Stimulated activated CD4-positive, alpha-beta T cell treated with anti-CD3 and anti-CD28 coated beads, TNF-alpha, amount 100 ng/mL, for 48 hours (primary cell): ENCODE measurements around the gene KLK15.
A peak's percentile ranks its signal among the peaks of the same experiment; 100 is the strongest.

Experiments used
- DNase-seq, 3 donors: peaks; one replicate each; pipeline ENCODE4 v3.0.0-alpha.2; 2020; ENCODE audit warnings: low read depth in 3 of 3

The KLK15 gene

DNA sequence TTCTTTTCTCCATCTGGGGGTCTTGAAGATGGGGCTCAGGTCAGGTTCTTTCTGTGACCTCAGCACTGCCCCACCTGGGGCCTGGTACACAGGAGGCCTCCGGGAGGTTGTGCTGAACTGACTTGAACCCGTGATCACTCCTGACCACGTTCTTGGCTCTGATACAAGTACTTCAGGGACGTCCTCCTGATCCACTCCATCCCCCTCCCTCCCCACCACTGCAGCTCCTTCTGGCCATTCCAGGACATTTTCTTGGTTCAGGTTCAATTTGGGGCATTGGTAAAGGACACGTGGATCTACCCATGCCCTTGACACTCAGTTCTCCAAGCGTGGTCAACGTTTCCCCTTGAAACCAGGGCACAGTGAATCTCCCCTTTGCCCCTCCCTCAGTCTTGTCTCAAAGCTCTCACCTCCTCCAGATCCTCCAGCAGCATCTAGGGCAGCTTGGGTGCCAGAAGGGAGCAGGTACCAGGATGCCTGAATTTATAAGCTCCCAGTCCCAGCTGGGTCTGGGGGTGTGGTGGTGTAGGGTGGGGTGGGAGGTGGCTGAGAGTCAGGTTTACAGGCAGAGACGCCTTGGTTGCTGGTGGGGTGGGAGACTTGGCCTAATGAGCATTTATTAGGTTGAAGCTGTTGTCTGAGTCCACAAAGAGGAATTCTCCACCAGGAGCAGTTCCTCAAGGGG lies at the start of gene KLK15:
TSS of gene KLK15 (minus strand) at position 458 of the 685 bp plus-strand sequence. CDS start 2,082 bp downstream, outside the sequence.
- DNase-seq, result no peak

DNA sequence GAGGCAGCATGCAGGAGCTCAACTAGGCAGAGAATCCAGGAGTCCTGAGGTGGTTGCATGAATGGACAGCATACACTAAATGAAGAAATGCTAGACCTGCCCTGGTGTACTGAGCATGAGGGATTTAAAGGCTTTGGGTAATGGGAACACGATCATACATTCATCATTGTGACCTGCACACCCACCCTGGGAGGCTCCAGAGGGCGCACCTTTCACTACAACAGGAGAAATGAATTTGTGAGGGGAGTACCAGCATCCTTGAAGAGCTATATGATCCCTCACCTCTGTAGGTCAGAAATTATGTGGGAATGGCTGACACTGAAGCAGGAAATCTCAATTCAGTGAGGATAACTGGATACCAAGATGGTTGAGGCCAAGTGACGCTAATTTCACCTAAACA lies 48.8 kb upstream of the KLK15 start:
- no peak for DNase-seq

GRCh38 chr19:50880241-50880640 lies 46.9 kb upstream of the KLK15 start:
- no peak for DNase-seq

- DNase-seq, result no peak
These were observed 45.5 kb upstream of the KLK15 start for GRCh38 chr19:50878851-50879250.

- no peak for DNase-seq
These were observed 44.0 kb upstream of the KLK15 start for GRCh38 chr19:50877338-50877737.

DNA sequence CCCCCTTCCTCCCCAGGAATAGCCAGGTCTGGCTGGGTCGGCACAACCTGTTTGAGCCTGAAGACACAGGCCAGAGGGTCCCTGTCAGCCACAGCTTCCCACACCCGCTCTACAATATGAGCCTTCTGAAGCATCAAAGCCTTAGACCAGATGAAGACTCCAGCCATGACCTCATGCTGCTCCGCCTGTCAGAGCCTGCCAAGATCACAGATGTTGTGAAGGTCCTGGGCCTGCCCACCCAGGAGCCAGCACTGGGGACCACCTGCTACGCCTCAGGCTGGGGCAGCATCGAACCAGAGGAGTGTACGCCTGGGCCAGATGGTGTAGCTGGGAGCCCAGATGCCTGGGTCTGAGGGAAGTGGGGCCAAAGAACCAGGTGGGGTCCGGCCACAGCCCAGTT lies 43.1 kb upstream of the KLK15 start:
- no peak for DNase-seq

- no peak for DNase-seq
These were observed 42.5 kb upstream of the KLK15 start for GRCh38 chr19:50875795-50876422.

- DNase-seq, result no peak
These were observed 40.8 kb upstream of the KLK15 start for GRCh38 chr19:50874211-50874610.

GRCh38 chr19:50873056-50873455 lies 39.7 kb upstream of the KLK15 start, which contains the start of gene KLK2:
Gene KLK2, plus strand, starts transcription at chr19:50873439. Its CDS starts 35 bp downstream, at chr19:50873474.
- DNase-seq, result no peak

DNA sequence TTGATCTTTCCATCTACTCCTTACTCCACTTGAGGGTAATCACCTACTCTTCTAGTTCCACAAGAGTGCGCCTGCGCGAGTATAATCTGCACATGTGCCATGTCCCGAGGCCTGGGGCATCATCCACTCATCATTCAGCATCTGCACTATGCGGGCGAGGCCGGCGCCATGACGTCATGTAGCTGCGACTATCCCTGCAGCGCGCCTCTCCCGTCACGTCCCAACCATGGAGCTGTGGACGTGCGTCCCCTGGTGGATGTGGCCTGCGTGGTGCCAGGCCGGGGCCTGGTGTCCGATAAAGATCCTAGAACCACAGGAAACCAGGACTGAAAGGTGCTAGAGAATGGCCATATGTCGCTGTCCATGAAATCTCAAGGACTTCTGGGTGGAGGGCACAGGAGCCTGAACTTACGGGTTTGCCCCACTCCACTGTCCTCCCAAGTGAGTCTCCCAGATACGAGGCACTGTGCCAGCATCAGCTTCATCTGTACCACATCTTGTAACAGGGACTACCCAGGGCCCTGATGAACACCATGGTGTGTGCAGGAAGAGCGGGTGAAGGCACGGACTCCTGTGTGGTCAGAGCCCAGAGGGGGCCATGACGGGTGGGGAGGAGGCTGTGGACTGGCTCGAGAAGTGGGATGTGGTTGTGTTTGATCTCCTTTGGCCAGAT lies 37.2 kb upstream of the KLK15 start:
- peak in 2 of 3 donors; percentile 13 to 41 for DNase-seq

DNA sequence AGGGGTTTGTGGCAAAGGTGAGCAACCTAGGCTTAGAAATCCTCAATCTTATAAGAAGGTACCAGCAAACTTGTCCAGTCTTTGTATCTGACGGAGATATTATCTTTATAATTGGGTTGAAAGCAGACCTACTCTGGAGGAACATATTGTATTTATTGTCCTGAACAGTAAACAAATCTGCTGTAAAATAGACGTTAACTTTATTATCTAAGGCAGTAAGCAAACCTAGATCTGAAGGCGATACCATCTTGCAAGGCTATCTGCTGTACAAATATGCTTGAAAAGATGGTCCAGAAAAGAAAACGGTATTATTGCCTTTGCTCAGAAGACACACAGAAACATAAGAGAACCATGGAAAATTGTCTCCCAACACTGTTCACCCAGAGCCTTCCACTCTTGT lies 36.1 kb upstream of the KLK15 start:
- DNase-seq, result no peak

- DNase-seq, result no peak
These were observed 28.3 kb upstream of the KLK15 start for GRCh38 chr19:50861496-50862286.

DNA sequence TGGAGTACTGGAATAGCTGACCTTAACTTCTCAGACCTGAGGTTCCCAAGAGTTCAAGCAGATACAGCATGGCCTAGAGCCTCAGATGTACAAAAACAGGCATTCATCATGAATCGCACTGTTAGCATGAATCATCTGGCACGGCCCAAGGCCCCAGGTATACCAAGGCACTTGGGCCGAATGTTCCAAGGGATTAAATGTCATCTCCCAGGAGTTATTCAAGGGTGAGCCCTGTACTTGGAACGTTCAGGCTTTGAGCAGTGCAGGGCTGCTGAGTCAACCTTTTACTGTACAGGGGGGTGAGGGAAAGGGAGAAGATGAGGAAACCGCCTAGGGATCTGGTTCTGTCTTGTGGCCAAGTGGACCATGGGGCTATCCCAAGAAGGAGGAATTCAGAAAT lies 27.6 kb upstream of the KLK15 start:
- DNase-seq, result no peak

DNA sequence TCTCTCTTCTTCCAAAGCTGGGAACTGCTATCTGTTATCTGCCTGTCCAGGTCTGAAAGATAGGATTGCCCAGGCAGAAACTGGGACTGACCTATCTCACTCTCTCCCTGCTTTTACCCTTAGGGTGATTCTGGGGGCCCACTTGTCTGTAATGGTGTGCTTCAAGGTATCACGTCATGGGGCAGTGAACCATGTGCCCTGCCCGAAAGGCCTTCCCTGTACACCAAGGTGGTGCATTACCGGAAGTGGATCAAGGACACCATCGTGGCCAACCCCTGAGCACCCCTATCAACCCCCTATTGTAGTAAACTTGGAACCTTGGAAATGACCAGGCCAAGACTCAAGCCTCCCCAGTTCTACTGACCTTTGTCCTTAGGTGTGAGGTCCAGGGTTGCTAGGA lies 26.5 kb upstream of the KLK15 start:
- no peak for DNase-seq

DNA sequence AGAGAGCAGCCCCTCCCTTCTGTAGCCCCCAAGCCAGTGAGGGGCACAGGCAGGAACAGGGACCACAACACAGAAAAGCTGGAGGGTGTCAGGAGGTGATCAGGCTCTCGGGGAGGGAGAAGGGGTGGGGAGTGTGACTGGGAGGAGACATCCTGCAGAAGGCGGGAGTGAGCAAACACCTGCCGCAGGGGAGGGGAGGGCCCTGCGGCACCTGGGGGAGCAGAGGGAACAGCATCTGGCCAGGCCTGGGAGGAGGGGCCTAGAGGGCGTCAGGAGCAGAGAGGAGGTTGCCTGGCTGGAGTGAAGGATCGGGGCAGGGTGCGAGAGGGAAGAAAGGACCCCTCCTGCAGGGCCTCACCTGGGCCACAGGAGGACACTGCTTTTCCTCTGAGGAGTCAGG lies 25.5 kb upstream of the KLK15 start:
- DNase-seq, result no peak

DNA sequence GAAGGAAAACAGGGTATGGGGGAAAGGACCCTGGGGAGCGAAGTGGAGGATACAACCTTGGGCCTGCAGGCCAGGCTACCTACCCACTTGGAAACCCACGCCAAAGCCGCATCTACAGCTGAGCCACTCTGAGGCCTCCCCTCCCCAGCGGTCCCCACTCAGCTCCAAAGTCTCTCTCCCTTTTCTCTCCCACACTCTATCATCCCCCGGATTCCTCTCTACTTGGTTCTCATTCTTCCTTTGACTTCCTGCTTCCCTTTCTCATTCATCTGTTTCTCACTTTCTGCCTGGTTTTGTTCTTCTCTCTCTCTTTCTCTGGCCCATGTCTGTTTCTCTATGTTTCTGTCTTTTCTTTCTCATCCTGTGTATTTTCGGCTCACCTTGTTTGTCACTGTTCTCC lies 24.0 kb upstream of the KLK15 start:
- no peak for DNase-seq

DNA sequence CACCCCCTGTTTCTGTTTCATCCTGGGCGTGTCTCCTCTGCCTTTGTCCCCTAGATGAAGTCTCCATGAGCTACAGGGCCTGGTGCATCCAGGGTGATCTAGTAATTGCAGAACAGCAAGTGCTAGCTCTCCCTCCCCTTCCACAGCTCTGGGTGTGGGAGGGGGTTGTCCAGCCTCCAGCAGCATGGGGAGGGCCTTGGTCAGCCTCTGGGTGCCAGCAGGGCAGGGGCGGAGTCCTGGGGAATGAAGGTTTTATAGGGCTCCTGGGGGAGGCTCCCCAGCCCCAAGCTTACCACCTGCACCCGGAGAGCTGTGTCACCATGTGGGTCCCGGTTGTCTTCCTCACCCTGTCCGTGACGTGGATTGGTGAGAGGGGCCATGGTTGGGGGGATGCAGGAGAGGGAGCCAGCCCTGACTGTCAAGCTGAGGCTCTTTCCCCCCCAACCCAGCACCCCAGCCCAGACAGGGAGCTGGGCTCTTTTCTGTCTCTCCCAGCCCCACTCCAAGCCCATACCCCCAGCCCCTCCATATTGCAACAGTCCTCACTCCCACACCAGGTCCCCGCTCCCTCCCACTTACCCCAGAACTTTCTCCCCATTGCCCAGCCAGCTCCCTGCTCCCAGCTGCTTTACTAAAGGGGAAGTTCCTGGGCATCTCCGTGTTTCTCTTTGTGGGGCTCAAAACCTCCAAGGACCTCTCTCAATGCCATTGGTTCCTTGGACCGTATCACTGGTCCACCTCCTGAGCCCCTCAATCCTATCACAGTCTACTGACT lies 21.4 kb upstream of the KLK15 start, which contains the start of gene KLK3:
TSS of gene KLK3 (plus strand) at position 280 of the 775 bp plus-strand sequence. CDS start at position 321, 41 bp downstream.
- DNase-seq, result no peak

DNA sequence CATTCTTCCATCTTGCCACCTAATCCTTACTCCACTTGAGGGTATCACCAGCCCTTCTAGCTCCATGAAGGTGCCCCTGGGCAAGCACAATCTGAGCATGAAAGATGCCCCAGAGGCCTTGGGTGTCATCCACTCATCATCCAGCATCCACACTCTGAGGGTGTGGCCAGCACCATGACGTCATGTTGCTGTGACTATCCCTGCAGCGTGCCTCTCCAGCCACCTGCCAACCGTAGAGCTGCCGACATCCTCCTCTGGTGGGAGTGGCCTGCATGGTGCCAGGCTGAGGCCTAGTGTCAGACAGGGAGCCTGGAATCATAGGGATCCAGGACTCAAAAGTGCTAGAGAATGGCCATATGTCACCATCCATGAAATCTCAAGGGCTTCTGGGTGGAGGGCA lies 18.2 kb upstream of the KLK15 start:
- no peak for DNase-seq

GRCh38 chr19:50850738-50851137 lies 17.4 kb upstream of the KLK15 start:
- no peak for DNase-seq

DNA sequence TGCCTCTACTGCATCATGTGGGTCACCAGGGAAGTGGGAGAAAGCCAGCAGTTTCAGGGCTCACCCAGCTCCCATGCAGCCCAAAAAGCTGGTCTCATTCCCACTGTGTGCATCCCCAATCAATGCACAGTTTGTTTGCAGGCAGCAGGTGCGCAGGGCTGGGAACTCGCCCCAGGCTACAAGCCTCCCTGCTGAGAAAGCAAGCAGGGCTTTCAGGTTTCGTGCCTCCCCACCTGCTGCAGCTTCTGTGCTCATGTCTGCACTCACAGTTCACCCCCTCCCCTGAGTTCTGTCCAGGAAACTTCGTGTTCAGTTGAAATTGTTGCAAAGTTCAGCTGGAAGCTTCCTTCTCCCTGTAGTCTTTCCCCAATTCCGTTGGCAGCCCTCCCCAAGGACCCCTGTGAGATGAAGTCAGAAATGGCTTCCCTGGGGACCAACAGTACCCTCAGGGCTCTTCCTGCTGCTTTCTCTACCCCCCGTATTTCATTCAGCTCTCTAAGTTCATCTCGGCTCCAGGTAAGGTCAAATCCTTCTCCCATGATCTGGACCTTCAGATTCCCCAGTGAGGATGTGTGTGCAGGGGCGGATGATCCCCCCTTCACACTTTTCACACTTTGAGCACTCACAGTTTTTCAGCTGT lies 11.0 kb upstream of the KLK15 start:
- DNase-seq, result no peak

DNA sequence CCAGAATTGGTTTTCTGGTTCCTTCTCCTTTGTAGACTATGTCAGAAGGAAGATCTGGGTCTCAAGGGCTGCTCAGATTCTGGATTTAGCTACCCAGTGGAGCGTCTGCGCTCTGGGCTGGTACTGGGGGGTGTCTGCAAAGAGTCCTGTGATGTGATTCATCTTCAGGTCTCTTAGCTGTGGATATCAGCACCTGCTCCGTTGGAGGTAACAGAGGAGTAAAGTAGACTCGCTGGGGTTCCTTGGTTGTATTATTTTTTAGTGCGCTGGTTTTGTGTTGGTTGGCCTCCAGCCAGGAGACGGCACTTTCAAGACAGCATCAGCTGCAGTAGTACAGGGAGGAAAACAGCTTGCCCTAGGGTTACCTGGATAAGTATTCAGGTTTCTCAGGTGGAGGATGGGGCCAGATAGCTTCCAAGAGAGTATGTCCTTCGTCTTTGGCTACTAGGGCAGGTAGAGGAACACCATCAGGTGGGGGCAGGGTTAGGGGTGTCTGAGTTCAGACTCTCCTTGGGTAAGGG lies 10.4 kb upstream of the KLK15 start:
- no peak for DNase-seq
